ENCODE measurements around the gene MEG3.

MEG3 gene

DNA sequence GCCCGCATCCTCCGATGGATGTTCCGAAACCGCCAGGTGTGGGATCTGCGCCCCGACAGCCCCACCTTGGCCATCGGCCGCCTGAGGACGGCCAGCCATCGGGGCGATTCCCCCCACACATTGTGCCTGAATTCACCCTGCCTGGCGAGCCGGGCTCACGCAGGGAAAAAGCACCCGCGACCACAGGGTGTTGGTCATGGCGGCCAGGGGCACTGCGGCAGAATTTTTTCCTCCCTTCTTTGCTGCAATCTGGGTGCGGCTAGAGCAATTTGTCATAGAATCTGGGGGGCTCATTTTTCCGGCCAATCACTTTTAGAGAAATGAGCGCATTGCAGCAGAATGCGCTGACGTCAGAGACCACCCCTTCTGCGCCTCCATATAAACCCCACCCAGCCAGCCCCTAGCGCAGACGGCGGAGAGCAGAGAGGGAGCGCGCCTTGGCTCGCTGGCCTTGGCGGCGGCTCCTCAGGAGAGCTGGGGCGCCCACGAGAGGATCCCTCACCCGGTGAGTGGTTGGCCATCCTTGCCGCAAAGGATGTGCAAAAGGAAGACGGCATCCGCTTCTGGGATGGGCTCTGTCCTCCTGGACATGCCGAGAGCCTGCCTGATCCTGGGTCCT is at the start of gene MEG3:
TSS of gene MEG3 (plus strand) at position 406 of the 619 bp plus-strand sequence.
- DNase-seq: no peak

DNA sequence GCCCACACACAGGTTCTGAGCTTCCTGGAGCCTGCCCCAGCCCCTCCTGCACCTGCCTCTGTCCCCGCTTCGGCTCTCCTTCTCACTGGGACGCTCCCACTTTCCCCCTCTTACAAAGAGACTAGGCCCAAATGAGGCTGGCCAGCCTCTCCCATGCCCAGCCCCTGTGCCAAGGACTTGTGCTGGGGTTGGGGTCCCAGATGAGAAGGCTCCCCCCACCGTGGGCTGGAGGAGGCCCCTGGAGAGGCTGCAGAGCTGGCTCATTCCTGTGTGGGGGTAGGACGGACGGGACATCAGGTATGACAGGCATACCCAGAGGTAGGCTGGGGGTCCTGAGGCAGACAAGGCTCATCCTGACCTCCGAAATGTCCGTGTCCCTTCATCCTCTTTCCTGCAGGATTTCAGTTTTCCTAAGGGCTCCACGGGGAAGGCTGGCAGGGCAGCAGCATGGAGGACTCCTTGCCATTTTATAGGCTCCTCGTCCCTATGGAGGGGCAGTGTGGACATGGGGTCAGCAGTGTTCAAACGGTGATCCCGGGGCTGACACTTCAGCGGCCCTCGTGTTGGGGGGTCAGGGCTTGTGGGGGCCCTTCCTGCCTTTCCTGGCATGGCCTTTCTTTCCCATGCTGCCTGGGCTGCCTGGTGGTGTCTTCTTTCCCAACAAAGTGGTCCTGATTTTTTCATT is 49.1 kb upstream of the MEG3 start:
- DNase-seq: no peak

DNA sequence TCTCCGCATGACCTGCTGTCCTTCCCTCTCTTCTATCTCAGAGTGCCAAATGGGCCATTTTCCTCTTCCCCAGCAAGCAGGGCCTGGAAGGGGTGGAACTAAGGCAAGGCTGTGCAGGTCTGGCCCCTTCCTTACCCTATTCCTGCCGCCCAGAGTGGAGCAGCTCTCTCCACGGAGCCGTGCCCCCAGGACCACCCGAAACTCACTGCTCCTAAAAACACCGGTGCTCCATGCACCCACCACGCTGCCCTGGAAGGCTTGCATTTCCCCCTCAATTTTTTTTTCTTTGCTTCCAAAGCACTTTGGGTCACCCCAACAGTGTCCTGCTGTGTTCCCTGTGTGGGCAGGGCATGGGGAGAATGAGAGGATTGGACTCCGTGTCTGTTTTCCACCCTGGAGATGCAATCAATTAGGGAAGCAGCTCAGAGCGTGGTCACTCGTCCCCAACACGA is 48.5 kb upstream of the MEG3 start:
- no peak for DNase-seq

DNA sequence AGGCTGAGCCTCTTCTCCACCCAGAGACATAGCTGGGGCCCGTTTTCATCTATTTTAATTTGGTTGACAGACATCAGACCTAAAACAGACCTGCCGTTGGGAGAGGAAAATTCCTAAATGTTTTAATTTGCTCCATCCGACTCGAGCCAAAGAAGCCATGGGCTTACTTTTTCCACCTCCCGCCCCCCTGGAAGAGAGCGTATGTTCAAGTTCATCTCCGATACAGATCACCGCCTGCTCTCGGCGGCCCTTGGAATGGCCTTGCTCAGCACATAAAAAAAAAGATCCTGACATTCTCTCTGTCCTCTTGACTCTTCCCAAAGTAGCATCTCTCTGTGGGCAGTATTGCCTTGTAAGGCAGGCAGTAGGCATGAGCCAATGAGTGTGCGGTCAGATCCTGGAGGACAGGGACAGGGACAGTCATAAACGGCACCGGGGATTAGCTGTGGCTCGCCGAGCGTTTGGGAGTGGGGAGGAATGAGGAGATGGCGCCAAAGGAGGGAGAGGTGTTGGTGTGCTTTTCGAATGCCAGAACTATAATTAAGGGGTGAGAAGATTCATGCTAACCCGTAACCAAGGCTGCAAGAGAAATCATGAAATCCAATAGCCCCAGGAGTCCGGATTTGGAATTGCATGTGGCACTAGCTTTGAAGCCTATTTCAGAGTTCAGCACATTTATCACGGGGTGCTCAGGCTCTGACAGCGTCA is 47.9 kb upstream of the MEG3 start:
- no peak for DNase-seq

DNA sequence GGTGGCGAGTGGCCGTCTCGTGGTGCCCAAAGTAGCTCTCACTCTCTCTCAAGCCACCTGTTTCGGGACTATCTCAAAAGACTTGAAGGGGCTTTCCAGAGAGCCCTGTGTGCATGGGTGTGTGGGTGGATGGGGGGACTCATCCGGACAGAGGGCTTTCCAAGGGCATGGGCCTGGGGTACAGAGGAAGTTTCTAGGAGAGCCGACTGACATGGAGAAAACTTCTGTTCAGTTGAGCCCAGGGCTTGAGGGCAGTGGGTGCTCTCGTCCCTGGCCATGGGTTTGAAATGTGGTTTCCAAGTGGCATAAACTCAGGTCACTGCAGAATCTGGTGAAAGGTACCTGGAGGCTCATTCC is 47.4 kb upstream of the MEG3 start:
- no peak for DNase-seq

DNA sequence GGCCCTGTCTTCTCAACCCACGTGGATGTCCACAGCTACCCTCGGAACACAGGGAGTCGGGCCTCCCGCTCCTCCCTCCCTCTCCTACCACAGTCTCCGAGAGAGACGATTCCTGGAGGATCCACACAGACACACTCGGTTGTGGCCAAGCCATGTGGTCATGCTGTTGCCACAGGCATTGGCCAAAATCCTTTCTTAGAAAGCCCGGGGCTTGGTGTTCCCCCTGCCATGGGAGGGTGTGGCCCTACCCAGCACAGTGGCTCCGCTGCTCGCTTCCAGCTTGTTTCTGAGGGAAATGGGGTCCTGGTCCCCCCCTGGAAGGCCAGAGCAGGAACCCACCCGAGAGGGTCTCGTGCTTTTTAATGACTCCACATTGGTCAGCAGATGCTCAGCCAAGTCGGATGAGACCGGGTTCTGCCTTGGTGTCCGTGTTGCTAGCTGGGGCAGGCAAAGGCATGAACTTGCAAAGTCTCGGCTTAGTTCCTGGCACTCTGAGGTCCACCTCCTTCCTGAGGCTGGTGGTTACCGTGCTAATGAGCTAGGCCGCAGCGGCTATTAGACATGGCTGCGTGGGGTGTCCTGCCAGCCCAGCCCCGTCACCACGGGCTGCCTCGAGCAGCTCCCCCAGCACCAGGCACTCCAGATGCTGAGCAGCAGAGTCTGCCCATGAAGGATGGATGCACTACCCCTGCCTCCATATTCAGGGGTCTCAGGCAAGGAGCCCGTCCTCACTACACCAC is 46.8 kb upstream of the MEG3 start:
- DNase-seq: no peak

DNA sequence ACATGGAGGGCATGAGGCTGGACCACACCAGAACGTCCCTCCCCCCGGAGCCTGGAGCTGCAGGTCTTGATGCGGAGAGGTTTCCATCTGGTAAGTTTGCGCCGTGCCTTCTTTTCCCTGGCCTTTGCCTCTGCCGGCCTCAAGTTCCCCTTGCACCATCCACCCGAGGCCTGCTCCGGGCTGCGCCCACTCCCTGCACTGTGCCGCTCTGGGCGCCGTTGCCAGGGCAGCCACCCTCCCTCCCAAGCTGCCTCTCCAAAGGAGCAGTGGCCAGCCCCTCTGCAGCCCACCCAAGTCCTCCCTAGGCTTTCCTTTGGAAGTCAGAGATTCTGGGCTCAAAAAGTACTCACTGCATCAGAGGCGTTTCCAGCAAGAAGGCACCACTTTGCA is 46.2 kb upstream of the MEG3 start:
- DNase-seq: no peak

DNA sequence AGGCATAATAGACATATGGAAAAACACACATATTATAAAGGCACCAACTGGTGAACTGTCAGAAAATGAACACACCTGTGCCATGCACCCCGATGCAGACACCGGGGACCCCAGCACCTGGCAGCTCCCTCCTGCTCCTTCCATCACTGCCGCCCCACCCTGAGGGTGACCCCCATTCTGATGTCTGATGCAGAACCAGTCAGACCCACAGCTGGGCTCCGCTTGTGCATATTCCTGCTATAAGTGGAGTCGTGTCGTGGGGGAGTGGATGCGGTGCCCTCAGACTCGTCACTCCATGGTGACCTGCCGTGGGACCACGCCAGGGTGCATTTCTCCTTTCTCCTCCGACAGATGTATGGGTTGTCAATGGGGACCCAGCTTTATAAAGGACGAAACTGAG is 45.7 kb upstream of the MEG3 start:
- DNase-seq: no peak

DNA sequence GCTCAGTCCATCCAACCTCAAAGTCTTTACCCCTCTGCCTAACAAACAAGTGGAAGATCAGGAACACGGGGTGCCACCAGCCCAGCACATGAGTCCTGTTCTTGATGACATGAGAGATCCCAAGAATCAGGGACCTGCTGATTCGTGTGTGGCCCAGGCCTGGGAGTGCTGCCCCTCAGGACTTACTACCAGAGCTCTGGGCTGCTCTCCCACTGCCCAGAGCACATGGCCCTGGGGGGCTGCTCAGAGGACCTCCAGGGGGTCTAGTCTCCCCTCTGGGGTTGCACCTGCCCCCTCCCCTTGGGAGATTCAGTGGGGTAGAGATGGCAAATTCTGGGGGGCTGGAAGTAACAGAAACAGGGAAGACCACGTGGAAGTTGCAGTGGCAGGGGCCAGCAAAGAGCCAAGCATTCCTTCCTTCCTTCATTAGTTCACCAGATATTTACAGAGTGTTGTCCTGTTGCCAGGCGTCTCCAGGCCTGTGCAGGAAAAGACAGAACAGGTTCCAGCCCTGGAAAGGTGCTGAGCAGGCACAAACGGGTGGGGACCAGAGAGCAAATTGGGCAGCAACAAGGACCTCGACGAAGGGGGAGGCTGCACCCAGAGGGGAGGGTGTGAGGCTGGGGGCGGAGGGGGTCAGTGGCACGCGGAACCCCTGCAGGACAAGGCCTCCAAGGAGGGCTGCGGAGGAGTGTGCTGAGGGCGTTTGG is 45.1 kb upstream of the MEG3 start:
- no peak for DNase-seq

DNA sequence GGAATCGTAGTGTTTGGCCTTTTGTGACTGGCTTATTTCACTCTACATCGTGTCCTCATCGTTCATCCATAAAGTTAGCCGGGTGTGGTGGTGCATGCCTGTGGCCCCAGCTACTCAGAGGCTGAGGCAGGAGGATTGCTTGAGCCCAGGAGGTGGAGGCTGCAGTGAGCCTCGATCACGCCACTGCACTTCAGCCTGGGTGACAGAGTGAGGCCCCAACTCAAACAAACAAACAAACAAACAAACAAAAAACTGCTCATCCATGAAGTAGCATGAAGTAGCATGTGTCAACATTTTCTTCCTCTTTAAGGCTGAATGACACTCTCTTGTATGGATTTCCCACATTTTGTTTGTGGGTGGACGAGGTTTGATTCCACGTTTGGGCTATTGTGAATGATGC is 44.0 kb upstream of the MEG3 start:
- no peak for DNase-seq

DNA sequence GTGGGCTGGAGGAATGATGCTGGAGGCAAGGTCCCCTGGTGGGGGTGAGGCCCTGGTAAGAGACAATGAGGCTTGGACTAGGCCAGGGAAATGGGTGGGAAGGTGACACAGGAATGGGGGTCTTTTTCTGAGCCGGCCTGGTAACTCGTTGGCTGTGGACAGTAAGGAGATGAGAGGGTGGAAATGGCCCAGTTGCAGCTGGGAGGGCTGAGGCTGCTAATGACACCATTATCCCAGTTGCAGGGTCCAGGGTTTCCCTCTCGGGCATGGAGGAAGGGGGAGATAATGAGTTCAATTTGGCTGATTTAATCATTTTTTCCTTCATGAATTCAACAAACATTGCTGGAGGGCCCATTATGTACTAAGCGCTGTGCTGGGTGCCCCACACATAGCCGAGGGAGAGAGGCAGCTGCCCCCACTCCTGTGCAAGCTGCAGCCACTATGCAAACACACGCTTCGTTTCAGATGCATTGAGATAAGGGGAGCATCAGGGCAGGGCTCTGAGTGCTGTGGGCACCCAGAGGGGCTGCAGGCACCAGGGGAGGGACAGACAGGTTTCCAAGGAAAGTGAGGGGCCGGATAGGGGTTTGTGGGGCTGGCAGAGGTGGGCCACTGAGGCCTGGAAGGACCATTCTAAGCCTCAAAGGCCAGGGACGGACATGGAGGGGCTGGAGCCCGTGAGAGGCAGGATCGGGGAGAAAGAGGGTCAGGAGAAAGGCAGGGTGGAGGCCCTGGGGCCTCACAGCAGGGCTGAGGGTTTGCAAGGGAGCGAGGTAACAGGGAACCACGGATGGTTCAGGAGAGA is 43.2 kb upstream of the MEG3 start:
- DNase-seq: peak in 1 of 2 experiments; percentile 36

DNA sequence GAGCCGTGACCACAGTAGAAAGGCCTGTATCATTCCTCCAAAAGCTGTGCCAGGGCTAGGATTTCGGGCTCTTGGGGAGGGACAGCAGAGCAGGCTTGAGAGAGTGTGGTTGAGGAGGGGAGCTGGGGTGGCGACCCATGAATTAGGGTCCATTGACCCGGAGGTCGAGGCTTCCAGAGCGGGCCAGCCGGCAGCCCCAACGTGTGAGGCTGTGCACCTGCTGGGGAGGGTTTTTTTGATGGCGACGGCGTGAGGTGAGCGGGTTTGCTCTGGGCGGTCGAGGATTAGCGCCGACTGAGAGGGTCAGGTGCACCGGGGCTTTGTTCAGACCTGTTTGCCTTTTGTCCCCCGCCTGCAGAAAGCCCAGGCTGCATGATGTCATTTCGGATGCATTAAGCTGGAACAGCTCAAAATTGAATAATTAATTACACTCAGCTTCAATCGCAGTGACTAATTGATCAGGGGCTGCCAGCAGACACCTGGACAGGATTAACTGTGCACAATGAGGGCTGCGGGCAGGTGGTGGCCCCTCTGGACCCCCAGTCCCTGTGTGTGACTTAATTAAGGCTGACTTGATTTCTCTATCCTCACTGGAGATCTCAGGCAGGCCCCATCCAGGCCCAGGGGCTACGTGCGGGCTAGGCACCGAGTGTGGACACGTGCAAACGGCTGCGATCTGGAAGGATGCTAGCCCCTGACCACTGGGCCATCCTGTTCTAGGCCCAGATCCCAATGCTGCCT is 42.1 kb upstream of the MEG3 start:
- no peak for DNase-seq

DNA sequence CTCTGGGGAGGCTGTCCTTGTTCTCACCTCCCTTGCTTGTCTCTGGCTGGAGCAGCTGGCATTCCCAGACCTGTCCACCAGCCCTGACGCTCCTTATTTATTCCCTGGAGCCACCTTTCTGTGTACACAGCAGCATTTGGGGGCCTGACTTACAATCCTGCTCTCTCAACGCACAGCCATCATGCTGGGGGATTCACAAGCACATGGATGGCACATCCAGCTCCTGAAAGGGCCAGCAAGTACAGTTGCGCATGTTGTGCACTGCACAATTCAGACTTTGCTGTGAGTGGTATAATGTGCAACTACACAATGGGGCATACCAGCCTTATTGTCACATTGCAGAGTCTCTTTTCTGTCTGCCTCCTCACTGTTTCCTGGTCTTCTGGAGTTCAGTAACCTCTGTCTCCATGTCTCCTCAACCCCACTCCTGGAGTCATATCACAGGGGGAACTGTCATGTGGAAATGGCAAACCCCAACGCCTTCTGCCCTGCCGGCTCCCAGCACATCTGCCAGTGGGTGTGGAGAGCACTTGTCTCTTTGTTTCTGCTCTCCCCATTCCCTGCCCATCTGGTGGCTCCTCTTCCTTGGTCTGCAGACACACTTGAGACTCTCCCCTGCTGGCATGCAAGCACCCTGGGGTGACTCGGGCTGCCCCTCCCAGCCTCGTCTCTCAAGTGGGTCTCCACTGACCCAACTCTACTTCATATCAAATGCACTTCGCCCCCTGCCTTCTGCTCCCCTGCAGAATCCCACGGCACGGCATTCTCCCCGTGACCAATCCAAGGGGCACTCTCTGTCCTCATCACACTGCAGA is 41.2 kb upstream of the MEG3 start:
- DNase-seq: no peak

DNA sequence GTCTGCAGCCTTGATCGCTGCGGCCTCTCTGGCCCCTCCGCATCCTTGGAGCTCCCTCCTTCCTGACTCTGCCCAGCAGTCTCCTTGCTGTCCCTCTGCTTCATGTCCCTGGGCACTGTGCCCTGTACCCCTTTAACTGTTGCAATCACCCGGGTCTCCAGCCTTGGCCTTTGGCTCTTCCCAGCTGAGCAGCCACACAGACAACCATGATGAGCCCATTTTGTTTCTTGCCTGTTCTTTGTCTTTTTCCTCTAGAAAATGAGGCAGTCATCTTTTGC is 40.6 kb upstream of the MEG3 start:
- no peak for DNase-seq

DNA sequence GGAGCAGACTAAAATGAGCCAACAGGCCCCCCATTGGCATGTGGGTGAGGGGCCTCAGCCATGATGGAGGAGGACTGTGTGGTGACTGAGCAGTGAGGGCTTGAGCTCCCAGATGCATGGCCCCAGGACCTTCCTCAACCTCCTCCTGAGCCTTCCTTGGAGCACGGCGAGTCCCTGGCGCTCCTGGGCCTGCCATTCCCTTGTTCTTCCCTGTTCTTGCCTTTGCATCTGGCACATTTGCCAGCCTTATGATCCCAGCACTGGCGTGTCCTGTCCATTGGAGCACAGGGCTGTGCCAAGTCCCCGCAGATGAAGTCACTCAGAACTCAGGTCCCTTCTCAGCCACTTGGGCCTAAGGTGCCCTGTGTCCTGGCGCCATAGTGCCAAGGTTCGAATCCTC is 40.3 kb upstream of the MEG3 start:
- DNase-seq: no peak

DNA sequence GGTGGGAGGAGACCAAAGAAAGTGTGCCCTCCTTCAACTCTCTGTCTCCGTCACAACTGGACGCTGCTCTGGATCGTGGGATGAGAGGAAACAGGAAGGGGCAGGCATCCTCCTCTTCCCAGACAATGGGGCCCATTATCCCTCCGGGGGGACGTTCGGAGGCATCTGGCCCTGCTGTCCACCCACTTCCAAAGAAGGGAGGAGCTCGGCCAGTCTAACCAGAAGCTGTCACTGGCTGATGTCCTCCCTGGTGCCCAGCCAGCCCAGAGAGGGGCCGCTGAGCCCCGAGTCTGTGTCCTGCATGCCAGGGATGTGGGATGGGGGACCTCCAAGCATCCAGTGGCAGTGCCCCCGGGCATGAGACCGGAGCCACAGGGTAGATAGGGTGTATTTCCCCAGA is 39.8 kb upstream of the MEG3 start:
- DNase-seq: no peak

DNA sequence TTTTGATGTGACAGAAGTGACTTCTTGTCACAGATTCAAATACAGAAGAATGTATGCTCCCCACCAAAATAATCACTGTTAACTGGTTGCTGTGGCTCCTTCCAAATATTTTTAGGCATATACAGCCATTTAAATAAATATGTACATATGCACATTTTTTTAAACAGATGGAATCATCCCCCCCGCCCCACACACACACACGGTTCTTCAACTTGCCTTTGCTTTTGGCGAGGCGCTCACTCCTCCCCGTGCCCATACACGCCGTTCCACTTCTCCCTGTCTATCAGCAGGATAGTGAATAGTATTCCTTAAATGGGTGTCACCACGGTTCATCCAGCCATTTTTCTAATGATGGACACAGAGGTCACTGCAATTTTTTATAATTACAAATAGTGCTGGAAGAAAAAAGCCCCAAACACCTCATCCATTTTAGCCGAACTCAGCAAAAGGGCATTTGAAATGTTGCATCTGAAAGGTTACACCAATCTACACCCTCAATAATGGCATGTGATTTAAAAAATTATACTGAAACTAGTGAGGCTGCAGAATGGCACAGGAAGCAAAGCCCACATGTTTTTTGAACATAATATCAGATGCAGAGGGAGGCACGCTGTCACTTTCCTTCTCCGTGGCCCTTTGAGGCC is 39.2 kb upstream of the MEG3 start:
- DNase-seq: no peak

DNA sequence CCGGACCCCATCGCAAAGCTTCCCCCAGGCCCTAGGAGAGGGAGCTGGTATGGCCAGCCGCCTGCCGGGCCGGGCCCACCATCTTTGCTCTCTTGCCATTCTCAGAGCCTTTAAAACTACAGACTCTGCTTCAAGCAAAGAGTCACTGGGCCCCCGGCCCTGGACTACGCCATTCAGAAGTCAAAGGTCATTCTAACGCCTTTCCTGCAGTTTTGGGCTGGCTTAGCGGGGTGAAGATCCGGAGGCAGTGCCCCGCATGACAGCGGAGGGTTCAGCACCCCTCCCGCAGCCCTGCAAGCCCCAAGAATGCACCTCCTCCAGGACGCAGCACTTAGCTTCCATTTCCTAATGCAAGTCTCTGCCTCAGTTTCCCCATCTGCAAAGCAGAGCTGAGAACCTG is 38.3 kb upstream of the MEG3 start:
- DNase-seq: no peak

DNA sequence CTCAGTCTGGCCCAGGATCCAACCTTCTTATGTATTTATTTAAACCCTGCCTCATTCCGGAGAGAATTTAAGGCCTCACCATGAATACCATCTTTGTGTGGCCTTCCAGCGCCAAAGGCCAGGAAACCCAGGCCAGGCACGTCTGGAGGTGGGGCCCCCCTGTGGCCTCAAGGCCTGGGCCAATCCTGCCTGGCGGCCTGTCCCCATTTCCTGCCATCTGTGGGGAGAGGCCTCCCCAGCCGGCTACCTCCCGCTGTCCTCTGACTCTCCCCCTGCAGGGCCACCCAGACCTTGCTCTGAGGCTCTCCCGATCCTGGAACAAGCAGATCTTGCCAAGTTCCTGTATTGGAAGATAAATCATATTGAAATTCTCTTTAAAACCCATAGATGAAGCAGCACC is 37.4 kb upstream of the MEG3 start:
- no peak for DNase-seq

DNA sequence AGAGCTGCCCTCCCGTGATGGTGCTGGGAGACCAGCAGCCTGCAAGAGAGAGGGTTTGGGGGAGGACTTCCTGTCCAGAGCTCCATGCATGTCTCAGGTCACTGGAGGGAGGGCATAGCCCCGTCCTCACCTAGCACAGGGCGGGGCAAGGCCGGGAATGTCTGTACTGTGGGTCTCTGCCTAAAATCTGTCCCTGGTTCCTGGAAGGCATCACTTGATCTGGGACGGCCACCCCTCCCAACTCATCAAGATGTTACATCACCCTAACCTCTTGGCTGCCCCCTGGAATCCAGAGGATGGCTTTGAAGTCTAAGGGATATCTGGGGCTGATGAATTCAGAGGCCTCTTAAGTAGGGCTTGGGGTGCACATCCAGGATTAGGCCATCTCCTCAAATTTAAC is 37.0 kb upstream of the MEG3 start:
- DNase-seq: no peak
